H9 (cell line): Measurements from ENCODE around the gene CMTM5. TPM values are rescaled to one million over a fixed set of nuclear protein-coding genes. Genes with fewer than 3 reads are reported as not detected.

Experiments used
- DNase-seq: peaks from one replicate; pipeline ENCODE4 v3.0.0-alpha.2; 2017
- H2AFZ ChIP-seq: one replicate; pipeline ENCODE4 v1.6.1; 2013; ENCODE audit warnings: mild to moderate bottlenecking, low read length, control low read depth, moderate library complexity
- H2AK5ac ChIP-seq: 2 replicates; pipeline ENCODE4 v1.6.1; 2013; ENCODE audit warnings: low read length, control low read depth, mixed read lengths; ENCODE audit not compliant: insufficient read length
- H2BK120ac ChIP-seq: one replicate; pipeline ENCODE4 v1.6.1; 2013; ENCODE audit warnings: low read depth, mild to moderate bottlenecking, low read length, control low read depth, inconsistent platforms; ENCODE audit not compliant: poor library complexity, severe bottlenecking
- H2BK12ac ChIP-seq: 2 replicates; pipeline ENCODE4 v1.6.1; 2013; ENCODE audit warnings: low read length, control low read depth, mixed read lengths, low read depth; ENCODE audit not compliant: insufficient read length
- H2BK15ac ChIP-seq: 2 replicates; pipeline ENCODE4 v1.6.1; 2013; ENCODE audit warnings: low read depth, low read length, control low read depth
- H2BK20ac ChIP-seq: one replicate; pipeline ENCODE4 v1.6.1; 2013; ENCODE audit warnings: low read depth, mild to moderate bottlenecking, low read length, control low read depth, inconsistent platforms; ENCODE audit not compliant: poor library complexity, severe bottlenecking
- H2BK5ac ChIP-seq: 2 replicates; pipeline ENCODE4 v1.6.1; 2013; ENCODE audit warnings: low read length, control low read depth, mixed read lengths; ENCODE audit not compliant: insufficient read length
- H3K14ac ChIP-seq: 2 replicates; pipeline ENCODE4 v1.6.1; 2013; ENCODE audit warnings: low read length, control low read depth; ENCODE audit not compliant: insufficient read depth
- H3K18ac ChIP-seq: 2 replicates; pipeline ENCODE4 v1.6.1; 2013; ENCODE audit warnings: low read depth, mild to moderate bottlenecking, mixed read lengths, low read length, control low read depth; ENCODE audit not compliant: insufficient read length
- H3K23ac ChIP-seq: 2 replicates; pipeline ENCODE4 v1.6.1; 2013; ENCODE audit warnings: low read length, control low read depth, mixed read lengths, low read depth; ENCODE audit not compliant: insufficient read length
- H3K23me2 ChIP-seq: 2 replicates; pipeline ENCODE4 v1.6.1; 2013; ENCODE audit warnings: low read depth, mild to moderate bottlenecking, mixed read lengths, low read length, control low read depth; ENCODE audit not compliant: insufficient read length, poor library complexity, severe bottlenecking
- H3K27ac ChIP-seq: 2 replicates; pipeline ENCODE4 v1.5.1; 2013; ENCODE audit warnings: low read length, control low read depth, mixed read lengths, low read depth; ENCODE audit not compliant: insufficient read length
- H3K27me3 ChIP-seq: 2 replicates; pipeline ENCODE4 v1.6.1; 2013; ENCODE audit warnings: low read length, control low read depth, inconsistent platforms; ENCODE audit not compliant: insufficient read depth
- H3K4ac ChIP-seq: 2 replicates; pipeline ENCODE4 v1.6.1; 2013; ENCODE audit warnings: low read depth, mild to moderate bottlenecking, control low read depth, inconsistent platforms, low read length, moderate library complexity
- H3K4me1 ChIP-seq: 2 replicates; pipeline ENCODE4 v1.6.1; 2013; ENCODE audit warnings: low read length, control low read depth, inconsistent platforms; ENCODE audit not compliant: insufficient read depth
- H3K4me2 ChIP-seq: 2 replicates; pipeline ENCODE4 v1.6.1; 2013; ENCODE audit warnings: low read length, control low read depth, mixed read lengths; ENCODE audit not compliant: insufficient read length, insufficient read depth
- H3K56ac ChIP-seq: 2 replicates; pipeline ENCODE4 v1.6.1; 2013; ENCODE audit warnings: low read depth, mild to moderate bottlenecking, mixed read lengths, low read length, control low read depth; ENCODE audit not compliant: insufficient read length
- H3K79me1 ChIP-seq: 2 replicates; pipeline ENCODE4 v1.6.1; 2013; ENCODE audit warnings: low read depth, mild to moderate bottlenecking, moderate library complexity, low read length, control low read depth, inconsistent platforms; ENCODE audit not compliant: insufficient read depth, poor library complexity, severe bottlenecking
- H3K79me2 ChIP-seq: 2 replicates; pipeline ENCODE4 v1.6.1; 2013; ENCODE audit warnings: low read length, control low read depth, inconsistent platforms; ENCODE audit not compliant: insufficient read depth
- H3K9ac ChIP-seq: 2 replicates; pipeline ENCODE4 v1.6.1; 2013; ENCODE audit warnings: low read length, control low read depth, mixed read lengths; ENCODE audit not compliant: insufficient read length; ENCODE audit errors: extremely low read depth
- H3K9me3 ChIP-seq: one replicate; pipeline ENCODE4 v1.6.1; 2013; ENCODE audit warnings: low read depth, low read length, inconsistent platforms; ENCODE audit not compliant: control insufficient read depth
- H3T11ph ChIP-seq: one replicate; pipeline ENCODE4 v1.6.1; 2013; ENCODE audit warnings: mild to moderate bottlenecking, low read length, control low read depth, inconsistent platforms
- H4K20me1 ChIP-seq: one replicate; pipeline ENCODE4 v1.6.1; 2013; ENCODE audit not compliant: control insufficient read depth, insufficient read length, insufficient read depth
- H4K5ac ChIP-seq: 2 replicates; pipeline ENCODE4 v1.6.1; 2013; ENCODE audit warnings: low read depth, mild to moderate bottlenecking, mixed read lengths, low read length, control low read depth; ENCODE audit not compliant: insufficient read length
- H4K8ac ChIP-seq: replicated peaks from 2 replicates; pipeline ENCODE4 v1.6.1; 2013; ENCODE audit warnings: low read length, control low read depth, mixed read lengths, low read depth; ENCODE audit not compliant: insufficient read length
- H4K91ac ChIP-seq: 2 replicates; pipeline ENCODE4 v1.6.1; 2013; ENCODE audit warnings: low read depth, mild to moderate bottlenecking, moderate library complexity, mixed read lengths, low read length, control low read depth; ENCODE audit not compliant: insufficient read length
- H3K27ac Mint-ChIP-seq, 3 experiments: 2 replicates in 2 of 3; 3 replicates in 1 of 3; pipeline ENCODE4 v1.8.0; 2020 to 2021; ENCODE audit warnings: mixed read lengths in 3 of 3, mild to moderate bottlenecking in 1 of 3, moderate library complexity in 1 of 3
- H3K27me3 Mint-ChIP-seq: 2 replicates; pipeline ENCODE4 v1.8.0; 2021; ENCODE audit warnings: low read depth, mild to moderate bottlenecking, moderate library complexity, mixed read lengths
- H3K36me3 Mint-ChIP-seq, 3 experiments: 2 replicates in 2 of 3; 3 replicates in 1 of 3; pipeline ENCODE4 v1.8.0; 2020 to 2021; ENCODE audit warnings: low read depth in 3 of 3, mixed read lengths in 3 of 3; ENCODE audit not compliant: insufficient read depth in 1 of 3
- H3K4me1 Mint-ChIP-seq, 2 experiments: 2 replicates each; pipeline ENCODE4 v1.8.0; 2020; ENCODE audit warnings: mixed read lengths in 2 of 2
- H3K4me3 Mint-ChIP-seq, 2 experiments: 2 replicates in 1 of 2; 3 replicates in 1 of 2; pipeline ENCODE4 v1.8.0; 2020 to 2021; ENCODE audit warnings: mild to moderate bottlenecking in 2 of 2, mixed read lengths in 2 of 2, moderate library complexity in 1 of 2
- H3K9me3 Mint-ChIP-seq, 2 experiments: 2 replicates in 1 of 2; 3 replicates in 1 of 2; pipeline ENCODE4 v1.8.0; 2020; ENCODE audit warnings: mild to moderate bottlenecking in 2 of 2, mixed read lengths in 2 of 2, moderate library complexity in 1 of 2
- WGBS: extraction: QIAGEN DNeasy Blood & Tissue Kit; methylation state at CpG from one replicate; pipeline ENCODE4 v1.1.7; 2013; ENCODE audit warnings: missing lambda C conversion rate, low lambda C conversion rate, mixed read lengths; ENCODE audit not compliant: insufficient read length; ENCODE audit errors: extremely low coverage; 5-methylcytosine and 5-hydroxymethylcytosine counted together
- total RNA-seq: library from RNA; stranded (reverse); gene quantifications from 2 replicates; pipeline ENCODE4 v1.2.1, GENCODE V29; 2021
- TF ChIP-seq, protein P1 (sequence below): fragments of 200-600 bp; sonication (generic); conservative IDR thresholded peaks from 3 replicates; pipeline ENCODE4 v1.8.0; 2021; ENCODE audit warnings: antibody characterized with exemption, mild to moderate bottlenecking

The CMTM5 gene
- total RNA-seq, 1 experiment from 2014 or later: not detected

DNA sequence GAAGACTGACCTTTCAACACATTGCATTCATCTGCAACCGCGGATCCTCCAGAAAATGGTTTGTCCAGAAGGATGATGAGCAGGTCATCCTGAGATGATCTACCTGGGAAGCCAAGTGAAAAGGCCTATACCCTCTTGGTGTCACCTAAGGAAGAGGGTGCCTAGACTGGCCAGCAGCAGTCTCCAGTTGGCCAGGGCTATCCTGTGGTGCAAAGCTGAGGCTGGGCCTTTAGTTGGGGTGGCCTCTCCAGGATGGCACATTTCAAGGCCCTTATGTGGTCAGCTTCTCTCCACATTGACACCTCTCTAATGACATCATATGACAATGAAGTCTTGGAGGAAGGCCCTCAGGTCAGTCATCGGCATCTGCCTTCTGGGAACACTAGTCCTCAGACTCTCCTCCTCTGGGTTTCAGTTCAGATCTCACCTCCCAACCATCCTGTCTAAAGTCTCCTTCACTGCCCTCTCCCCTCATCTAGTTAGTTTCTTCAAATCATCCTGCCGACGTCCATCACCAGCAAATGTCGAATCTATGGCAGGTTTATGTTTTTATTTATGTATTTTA, 20.9 kb upstream of the CMTM5 start:
- no peak overlapping the region for H3K9ac ChIP-seq
- H3K79me1 ChIP-seq: no peaks in the 10 kb centered on the region
- peaks cover 31% of the 10 kb centered on the region for H3K27me3 Mint-ChIP-seq
- H4K5ac ChIP-seq: no peak overlapping the region
- no peak overlapping the region for H2BK120ac ChIP-seq
- no peak overlapping the region for H2BK5ac ChIP-seq
- no peak overlapping the region for H4K91ac ChIP-seq
- TF ChIP-seq, protein P1, sequence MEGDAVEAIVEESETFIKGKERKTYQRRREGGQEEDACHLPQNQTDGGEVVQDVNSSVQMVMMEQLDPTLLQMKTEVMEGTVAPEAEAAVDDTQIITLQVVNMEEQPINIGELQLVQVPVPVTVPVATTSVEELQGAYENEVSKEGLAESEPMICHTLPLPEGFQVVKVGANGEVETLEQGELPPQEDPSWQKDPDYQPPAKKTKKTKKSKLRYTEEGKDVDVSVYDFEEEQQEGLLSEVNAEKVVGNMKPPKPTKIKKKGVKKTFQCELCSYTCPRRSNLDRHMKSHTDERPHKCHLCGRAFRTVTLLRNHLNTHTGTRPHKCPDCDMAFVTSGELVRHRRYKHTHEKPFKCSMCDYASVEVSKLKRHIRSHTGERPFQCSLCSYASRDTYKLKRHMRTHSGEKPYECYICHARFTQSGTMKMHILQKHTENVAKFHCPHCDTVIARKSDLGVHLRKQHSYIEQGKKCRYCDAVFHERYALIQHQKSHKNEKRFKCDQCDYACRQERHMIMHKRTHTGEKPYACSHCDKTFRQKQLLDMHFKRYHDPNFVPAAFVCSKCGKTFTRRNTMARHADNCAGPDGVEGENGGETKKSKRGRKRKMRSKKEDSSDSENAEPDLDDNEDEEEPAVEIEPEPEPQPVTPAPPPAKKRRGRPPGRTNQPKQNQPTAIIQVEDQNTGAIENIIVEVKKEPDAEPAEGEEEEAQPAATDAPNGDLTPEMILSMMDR: no peak
- WGBS: no CpG with 5 or more reads among the region's 6 CpGs
- H2AK5ac ChIP-seq: no peak overlapping the region
- H3K27ac Mint-ChIP-seq: peak overlapping the region in 1 of 3 experiments; percentile 5; a peak in 1 of 7 replicates
- no peak overlapping the region for H3K56ac ChIP-seq
- peaks cover 18 to 39% (median 34%) of the 10 kb centered on the region in 3 experiments for H3K36me3 Mint-ChIP-seq
- H3K4me1 ChIP-seq: 0 out of 2 replicates have a peak, but pooled peaks cover 2% of the 10 kb centered on the region
- H3K79me2 ChIP-seq: no peaks in the 10 kb centered on the region
- no peak overlapping the region for H2BK15ac ChIP-seq
- no peak overlapping the region for H3T11ph ChIP-seq
- H4K20me1 ChIP-seq: no peaks in the 10 kb centered on the region
- no peak overlapping the region for H3K23ac ChIP-seq
- no peak overlapping the region for H2BK12ac ChIP-seq
- H3K4ac ChIP-seq: no peak overlapping the region
- H3K27ac ChIP-seq: no peak overlapping the region
- no peak overlapping the region; a peak in 1 of 5 replicates for H3K4me3 Mint-ChIP-seq
- H2AFZ ChIP-seq: no peak overlapping the region
- H3K4me1 Mint-ChIP-seq: peaks cover 14 to 16% of the 10 kb centered on the region in 2 experiments
- no peak overlapping the region for H3K18ac ChIP-seq
- peaks cover 5% of the 10 kb centered on the region for H3K23me2 ChIP-seq
- no peaks in the 10 kb centered on the region; the same call in 1 of the 2 replicates for H3K27me3 ChIP-seq
- no peaks in the 10 kb centered on the region for H3K9me3 ChIP-seq
- H4K8ac ChIP-seq: no peak overlapping the region
- no peaks in the 10 kb centered on the region; a peak in 2 of 5 replicates for H3K9me3 Mint-ChIP-seq
- DNase-seq: no peak
- no peak overlapping the region for H3K14ac ChIP-seq
- H2BK20ac ChIP-seq: no peak overlapping the region
- no peak overlapping the region for H3K4me2 ChIP-seq
